Caco-2 (cell line): ENCODE results near the gene PLEKHA8. TPM values are rescaled to one million over a fixed set of nuclear protein-coding genes. Genes with fewer than 3 reads are reported as not detected.

Experiments used
- BruUV-seq: library from RNA; stranded (reverse); fragments of 400-500 nt; replicated peaks from 2 replicates; lab custom pipeline; 2021; lab: Mats Ljungman, UMichigan
- CTCF ChIA-PET: fragments of 300-600 bp; sonication (Branson Sonifier 250); formaldehyde crosslinking; loops from one replicate; lab custom pipeline; 2022; ENCODE audit warnings: antibody characterized with exemption; lab: Charles Lee
- POLR2A ChIA-PET: fragments of 300-600 bp; sonication (Branson Sonifier 250); formaldehyde crosslinking; loops from one replicate; lab custom pipeline; 2022; ENCODE audit warnings: antibody characterized with exemption; lab: Charles Lee
- DNase-seq, 2 experiments: peaks; one replicate each; pipeline versions ENCODE4 v3.0.0 to v3.0.0-alpha.2; 2020 to 2022
- H3K27me3 ChIP-seq: replicated peaks from 2 replicates; pipeline ENCODE4 v1.6.0; 2011; ENCODE audit warnings: low read length; ENCODE audit not compliant: control insufficient read depth, insufficient read depth
- H3K36me3 ChIP-seq: 2 replicates; pipeline ENCODE4 v1.5.1; 2011; ENCODE audit warnings: low read length; ENCODE audit not compliant: control insufficient read depth, insufficient read depth
- H3K4me1 ChIP-seq: fragments of 250-450 bp; sonication (Bioruptor Pico); 2 replicates; pipeline ENCODE4 v1.5.1; 2020; ENCODE audit warnings: mild to moderate bottlenecking
- H3K4me3 ChIP-seq: 2 replicates; pipeline ENCODE4 v1.5.1; 2011; ENCODE audit warnings: low read depth, mild to moderate bottlenecking, control low read depth, low read length
- H3K9me3 ChIP-seq: fragments of 250-450 bp; sonication (Bioruptor Pico); 2 replicates; pipeline ENCODE4 v1.5.1; 2020; ENCODE audit warnings: mild to moderate bottlenecking, moderate library complexity
- H3K27ac Mint-ChIP-seq: one replicate; pipeline ENCODE4 v1.8.0; 2022; ENCODE audit warnings: mixed read lengths; ENCODE audit not compliant: unreplicated experiment
- H3K27me3 Mint-ChIP-seq: one replicate; pipeline ENCODE4 v1.8.0; 2022; ENCODE audit warnings: mixed read lengths; ENCODE audit not compliant: insufficient read depth, unreplicated experiment
- H3K36me3 Mint-ChIP-seq: one replicate; pipeline ENCODE4 v1.8.0; 2022; ENCODE audit warnings: mild to moderate bottlenecking, mixed read lengths; ENCODE audit not compliant: insufficient read depth, unreplicated experiment
- H3K4me1 Mint-ChIP-seq: one replicate; pipeline ENCODE4 v1.8.0; 2022; ENCODE audit warnings: low read depth, mixed read lengths; ENCODE audit not compliant: unreplicated experiment
- H3K4me3 Mint-ChIP-seq: one replicate; pipeline ENCODE4 v1.8.0; 2022; ENCODE audit warnings: mild to moderate bottlenecking, moderate library complexity, mixed read lengths; ENCODE audit not compliant: unreplicated experiment
- H3K9me3 Mint-ChIP-seq: one replicate; pipeline ENCODE4 v1.8.0; 2022; ENCODE audit warnings: mixed read lengths; ENCODE audit not compliant: unreplicated experiment
- CTCF ChIP-seq, 2 experiments: fragments of 200-600 bp in 1 of 2; IDR thresholded peaks; 1 replicate in 1 of 2; 2 replicates in 1 of 2; pipeline versions ENCODE4 v1.5.1 to v1.8.0; 2011 to 2022; ENCODE audit warnings: antibody characterized with exemption in 1 of 2, control low read depth in 1 of 2, inconsistent platforms in 1 of 2, low read depth in 1 of 2, low read length in 1 of 2, mild to moderate bottlenecking in 1 of 2, moderate library complexity in 1 of 2; ENCODE audit not compliant: insufficient read depth in 1 of 2, severe bottlenecking in 1 of 2, unreplicated experiment in 1 of 2
- intact Hi-C: fragments of 100-400 bp; cut with micrococcal nuclease; formaldehyde crosslinking; loops from one replicate; pipeline ENCODE4 v1.10.0; 2022; ENCODE audit not compliant: unreplicated experiment
- total RNA-seq: library from RNA; stranded (reverse); gene quantifications from 2 replicates; pipeline ENCODE4 v1.2.3, GENCODE V29; 2022

PLEKHA8 gene
- total RNA-seq, 1 experiment from 2014 or later = 32.5 TPM

- H3K27me3 Mint-ChIP-seq = no peaks in the 10 kb centered on the region
- TF ChIP-seq CTCF (IDR thresholded peaks at IDR 0.05; ENCODE audit: insufficient read depth in 1 of 2, low read depth in 1 of 2, low read length in 1 of 2, severe bottlenecking in 1 of 2, unreplicated experiment in 1 of 2) = no peak
- Histone ChIP-seq H3K4me3 (no peak overlapping the region), H3K9me3 (no peaks in the 10 kb centered on the region), H3K36me3 (no peaks in the 10 kb centered on the region), H3K27me3 (no peaks in the 10 kb centered on the region), H3K4me1 (no peaks in the 10 kb centered on the region)
- H3K4me1 Mint-ChIP-seq = peaks cover 6% of the 10 kb centered on the region
- H3K27ac Mint-ChIP-seq = no peak overlapping the region
- H3K4me3 Mint-ChIP-seq = no peak overlapping the region
- intact Hi-C loops = no loop called here
- H3K9me3 Mint-ChIP-seq = no peaks in the 10 kb centered on the region
- no peaks in the 10 kb centered on the region for H3K36me3 Mint-ChIP-seq
- CTCF ChIA-PET = no interaction called here
- DNase-seq = no peak
- no TSS peak for BruUV-seq
- POLR2A ChIA-PET = no interaction called here
Observed at GRCh38 chr7:30176463-30177109, 148.4 kb downstream of the PLEKHA8 start.

- H3K27me3 Mint-ChIP-seq = no peaks in the 10 kb centered on the region
Observed at GRCh38 chr7:30177186-30177585, 149.0 kb downstream of the PLEKHA8 start.

GRCh38 chr7:30177965-30178364 is 149.8 kb downstream of the PLEKHA8 start:
- no peaks in the 10 kb centered on the region for H3K27me3 ChIP-seq
- POLR2A ChIA-PET = no interaction called here
- H3K4me1 ChIP-seq = no peaks in the 10 kb centered on the region
- H3K4me3 Mint-ChIP-seq = no peak overlapping the region
- no peak overlapping the region for H3K27ac Mint-ChIP-seq
- no peaks in the 10 kb centered on the region for H3K36me3 Mint-ChIP-seq
- intact Hi-C loops = no loop called here
- no peaks in the 10 kb centered on the region for H3K4me1 Mint-ChIP-seq
- H3K27me3 Mint-ChIP-seq = no peaks in the 10 kb centered on the region
- no peak for DNase-seq
- CTCF ChIA-PET = no interaction called here
- H3K36me3 ChIP-seq = no peaks in the 10 kb centered on the region
- H3K9me3 Mint-ChIP-seq = no peaks in the 10 kb centered on the region
- no TSS peak for BruUV-seq
- no peak overlapping the region for H3K4me3 ChIP-seq
- H3K9me3 ChIP-seq = no peaks in the 10 kb centered on the region
- TF ChIP-seq CTCF (IDR thresholded peaks at IDR 0.05; ENCODE audit: insufficient read depth in 1 of 2, low read depth in 1 of 2, low read length in 1 of 2, severe bottlenecking in 1 of 2, unreplicated experiment in 1 of 2) = no peak

More at GRCh38 chr7:30177186-30177585, 149.0 kb downstream of the PLEKHA8 start:
- no peaks in the 10 kb centered on the region for H3K9me3 ChIP-seq
- no peaks in the 10 kb centered on the region for H3K4me1 ChIP-seq
- no peak overlapping the region for H3K4me3 ChIP-seq
- BruUV-seq = no TSS peak
- Mint-ChIP-seq H3K36me3 (no peaks in the 10 kb centered on the region), H3K27ac (no peak overlapping the region), H3K4me1 (peaks cover 6% of the 10 kb centered on the region), H3K4me3 (no peak overlapping the region), H3K9me3 (no peaks in the 10 kb centered on the region)
- no peaks in the 10 kb centered on the region for H3K36me3 ChIP-seq
- ChIA-PET POLR2A (no interaction called here), CTCF (no interaction called here)
- intact Hi-C loops = no loop called here
- TF ChIP-seq CTCF (IDR thresholded peaks at IDR 0.05; ENCODE audit: insufficient read depth in 1 of 2, low read depth in 1 of 2, low read length in 1 of 2, severe bottlenecking in 1 of 2, unreplicated experiment in 1 of 2) = no peak
- DNase-seq = no peak
- no peaks in the 10 kb centered on the region for H3K27me3 ChIP-seq
